Ovary (tissue), 3 donors: Measurements from ENCODE around the gene LRRN1.

ENCODE experiments used
- EP300 ChIP-seq: sonication (generic); formaldehyde crosslinking; IDR thresholded peaks from one replicate; pipeline ENCODE4 v1.6.1; 2017; ENCODE audit warnings: antibody characterized with exemption
- TF ChIP-seq, protein P1 (sequence below), 3 donors: fragments of 450-650 bp in 2 of 3; fragments of 200-600 bp in 1 of 3; IDR thresholded peaks; one replicate each; pipeline versions ENCODE4 v1.5.1 to v1.8.0; 2016 to 2022; ENCODE audit warnings: antibody characterized with exemption in 3 of 3, mild to moderate bottlenecking in 1 of 3
- donor health status: DM: no; HTN: no; CAD: no.

DNA sequence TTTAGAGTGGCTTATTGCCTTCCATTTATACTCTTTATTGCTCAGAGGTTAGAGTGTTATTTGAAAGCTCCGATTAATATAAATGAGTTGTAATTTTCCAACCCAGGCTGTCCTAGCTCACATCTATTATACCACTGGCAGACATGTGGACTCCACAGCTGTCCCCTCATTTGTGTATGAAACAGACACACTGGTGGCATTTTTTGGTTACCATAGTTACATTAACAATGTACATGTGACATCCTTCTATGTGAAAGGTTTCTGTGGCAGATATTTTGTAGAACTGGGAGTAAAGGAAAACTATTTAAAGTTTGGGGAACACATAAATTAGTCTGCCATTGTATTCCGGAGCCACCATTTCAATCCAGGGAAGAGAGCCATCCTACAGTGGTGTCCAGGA lies 5.3 kb downstream of the LRRN1 start:
- TF ChIP-seq, protein P1, sequence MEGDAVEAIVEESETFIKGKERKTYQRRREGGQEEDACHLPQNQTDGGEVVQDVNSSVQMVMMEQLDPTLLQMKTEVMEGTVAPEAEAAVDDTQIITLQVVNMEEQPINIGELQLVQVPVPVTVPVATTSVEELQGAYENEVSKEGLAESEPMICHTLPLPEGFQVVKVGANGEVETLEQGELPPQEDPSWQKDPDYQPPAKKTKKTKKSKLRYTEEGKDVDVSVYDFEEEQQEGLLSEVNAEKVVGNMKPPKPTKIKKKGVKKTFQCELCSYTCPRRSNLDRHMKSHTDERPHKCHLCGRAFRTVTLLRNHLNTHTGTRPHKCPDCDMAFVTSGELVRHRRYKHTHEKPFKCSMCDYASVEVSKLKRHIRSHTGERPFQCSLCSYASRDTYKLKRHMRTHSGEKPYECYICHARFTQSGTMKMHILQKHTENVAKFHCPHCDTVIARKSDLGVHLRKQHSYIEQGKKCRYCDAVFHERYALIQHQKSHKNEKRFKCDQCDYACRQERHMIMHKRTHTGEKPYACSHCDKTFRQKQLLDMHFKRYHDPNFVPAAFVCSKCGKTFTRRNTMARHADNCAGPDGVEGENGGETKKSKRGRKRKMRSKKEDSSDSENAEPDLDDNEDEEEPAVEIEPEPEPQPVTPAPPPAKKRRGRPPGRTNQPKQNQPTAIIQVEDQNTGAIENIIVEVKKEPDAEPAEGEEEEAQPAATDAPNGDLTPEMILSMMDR (IDR thresholded peaks at IDR 0.05) = no peak
- no peak for TF ChIP-seq EP300
